ENCODE data around the gene BCAP31. TPM values are rescaled to one million over a fixed set of nuclear protein-coding genes. Genes with fewer than 3 reads are reported as not detected.

The BCAP31 gene
- total RNA-seq, 1 donor: 60.6 TPM

DNA sequence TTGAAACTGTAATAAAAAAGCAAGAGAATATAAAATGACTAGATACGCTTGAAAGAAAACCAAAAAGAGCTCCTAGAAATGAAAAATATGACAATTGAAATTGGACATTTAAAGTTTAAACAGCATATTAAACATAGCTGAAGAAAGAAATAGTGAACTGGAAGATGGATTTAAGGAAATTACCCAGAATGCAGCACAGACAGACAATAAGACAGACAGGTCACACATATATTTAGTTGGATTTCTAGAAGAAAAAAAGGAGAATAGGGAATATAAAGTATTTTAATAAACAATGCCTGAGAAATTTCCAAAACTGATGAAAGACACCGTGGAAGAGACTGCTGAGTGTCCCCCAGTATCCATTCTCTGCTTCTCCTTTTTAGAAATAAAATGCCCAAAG lies 70.6 kb downstream of the BCAP31 start:
- Histone ChIP-seq H3K4me1 (ENCODE audit: insufficient read depth, low read length) (no peaks in the 10 kb centered on the region), H3K4me3 (ENCODE audit: low read length) (no peak overlapping the region), H3K9me3 (ENCODE audit: low read depth, low read length) (no peaks in the 10 kb centered on the region), H3K27me3 (ENCODE audit: insufficient read depth, low read length) (no peaks in the 10 kb centered on the region)

DNA sequence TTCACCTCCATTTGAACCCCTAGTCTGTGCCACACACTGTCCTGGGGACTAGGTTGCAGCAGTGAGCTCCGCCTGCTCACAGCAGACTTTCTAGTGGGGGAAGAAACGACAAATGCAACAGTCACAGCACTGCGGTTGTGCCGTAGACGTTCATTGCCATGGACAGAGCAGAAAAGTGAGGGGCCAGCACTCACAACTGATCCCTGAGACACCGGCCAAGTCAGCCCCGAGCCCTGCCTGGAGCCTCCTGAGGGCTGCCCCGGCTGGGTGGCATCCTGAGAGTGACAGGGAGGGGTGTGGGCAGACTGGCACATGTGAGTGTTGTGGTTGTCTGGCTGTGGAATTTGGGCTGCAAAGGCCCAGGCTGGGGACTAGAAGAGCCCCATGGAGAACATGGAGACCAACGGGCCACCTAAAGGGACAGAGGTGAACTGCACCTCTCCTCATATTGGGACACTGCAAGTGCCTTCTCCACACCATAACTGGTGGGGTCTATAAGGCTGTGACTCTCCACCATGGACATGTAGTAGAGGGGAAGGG lies 72.6 kb downstream of the BCAP31 start:
- H3K9me3 ChIP-seq (ENCODE audit: low read depth, low read length): no peaks in the 10 kb centered on the region
- no peaks in the 10 kb centered on the region for H3K4me1 ChIP-seq (ENCODE audit: insufficient read depth, low read length)
- H3K27me3 ChIP-seq (ENCODE audit: insufficient read depth, low read length): peaks cover under 1% of the 10 kb centered on the region
- H3K4me3 ChIP-seq (ENCODE audit: low read length): no peak overlapping the region

DNA sequence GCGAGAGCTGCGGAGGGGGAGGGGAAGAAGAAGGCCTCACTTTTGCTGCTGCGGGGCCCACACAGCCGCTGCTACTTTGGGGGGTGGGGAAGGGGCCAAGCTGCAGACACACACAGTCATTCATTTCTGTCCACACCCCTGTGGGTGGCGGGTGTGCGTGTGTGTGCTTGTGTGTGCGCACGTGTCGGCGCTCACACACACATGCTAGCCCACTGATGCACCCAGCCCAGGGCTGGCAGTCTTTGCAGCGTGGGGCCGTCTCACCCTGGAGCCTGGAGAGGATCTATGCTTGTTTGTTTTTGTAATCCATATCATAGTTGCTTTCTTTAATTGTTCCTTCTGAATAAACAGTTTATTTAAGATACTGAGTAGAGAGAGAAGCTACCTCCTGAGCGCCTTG lies 73.2 kb downstream of the BCAP31 start:
- H3K4me3 ChIP-seq (ENCODE audit: low read length): no peak overlapping the region
- H3K4me1 ChIP-seq (ENCODE audit: insufficient read depth, low read length): no peaks in the 10 kb centered on the region
- H3K27me3 ChIP-seq (ENCODE audit: insufficient read depth, low read length): peaks cover 6% of the 10 kb centered on the region
- H3K9me3 ChIP-seq (ENCODE audit: low read depth, low read length): no peaks in the 10 kb centered on the region

Other genes starting within 250 kb of the BCAP31 start
- gene BGN, start 229.4 kb downstream of the BCAP31 start, total RNA-seq: not detected
- gene ATP2B3, start 206.7 kb downstream of the BCAP31 start, total RNA-seq: not detected
- 12.0 TPM for gene CCNQ, start 125.2 kb downstream of the BCAP31 start, total RNA-seq
- gene DUSP9, start 77.2 kb downstream of the BCAP31 start, total RNA-seq: not detected
- 0.52 TPM for gene PNCK, start 50.6 kb downstream of the BCAP31 start, total RNA-seq
- gene SLC6A8, start 36.5 kb downstream of the BCAP31 start, total RNA-seq: 0.94 TPM
- 8.8 TPM for gene ABCD1, start 469 bp upstream of the BCAP31 start, total RNA-seq
- 0.21 TPM for gene PLXNB3, start 39.9 kb upstream of the BCAP31 start, total RNA-seq
- under 0.01 TPM for gene SRPK3, start 56.7 kb upstream of the BCAP31 start, total RNA-seq
- gene IDH3G, start 70.0 kb upstream of the BCAP31 start, total RNA-seq: 42.3 TPM
- 121 TPM for gene SSR4, start 70.3 kb upstream of the BCAP31 start, total RNA-seq
- 15.6 TPM for gene PDZD4, start 106.2 kb upstream of the BCAP31 start, total RNA-seq
- 0.52 TPM for gene L1CAM, start 161.8 kb upstream of the BCAP31 start, total RNA-seq
- gene AVPR2, start 180.3 kb upstream of the BCAP31 start, total RNA-seq: not detected
- gene ARHGAP4, start 201.9 kb upstream of the BCAP31 start, total RNA-seq: 199 TPM
- 22.0 TPM for gene NAA10, start 210.7 kb upstream of the BCAP31 start, total RNA-seq
- gene RENBP, start 220.3 kb upstream of the BCAP31 start, total RNA-seq: 11.1 TPM
- gene HCFC1, start 247.4 kb upstream of the BCAP31 start, total RNA-seq: 26.4 TPM
- 1.8 TPM for gene TMEM187, start 248.4 kb upstream of the BCAP31 start, total RNA-seq